ENCODE measurements around the gene SP3.
"Not testable (repeated sequence)": the region's sequence is repeated elsewhere in the genome, so short reads cannot be mapped to it uniquely, and the experiment has no call there.

SP3 gene

GRCh38 chr2:173891315-173892037, 73.7 kb downstream of the SP3 start:
- H4K8ac ChIP-seq (ENCODE audit: low read depth, low read length) = no peak overlapping the region
- no peak overlapping the region for H3K4ac ChIP-seq (ENCODE audit: low read depth, low read length)
- H3K23ac ChIP-seq (ENCODE audit: low read length) = no peak overlapping the region
- no peak overlapping the region for H3K9ac ChIP-seq (ENCODE audit: low read length)
- H3K4me1 ChIP-seq (ENCODE audit: control insufficient read depth in 1 of 2, insufficient read depth in 2 of 2, low read length in 2 of 2) = no peaks in the 10 kb centered on the region
- H2BK120ac ChIP-seq (ENCODE audit: insufficient read depth, low read length, poor library complexity) = no peak overlapping the region
- H3K14ac ChIP-seq (ENCODE audit: low read length) = no peak overlapping the region
- no peaks in the 10 kb centered on the region for H3K79me2 ChIP-seq (ENCODE audit: control insufficient read depth, insufficient read depth, low read length, poor library complexity)
- no peaks in the 10 kb centered on the region for H3K36me3 ChIP-seq (ENCODE audit: control insufficient read depth in 1 of 2, insufficient read depth in 2 of 2, low read length in 2 of 2)
- no peak overlapping the region for H4K12ac ChIP-seq (ENCODE audit: low read depth, low read length)
- H3K4me2 ChIP-seq (ENCODE audit: low read length) = no peak overlapping the region
- no peak overlapping the region for H2BK5ac ChIP-seq (ENCODE audit: low read depth, low read length, poor library complexity)
- no peak overlapping the region for H2BK12ac ChIP-seq (ENCODE audit: low read length)
- H3K79me1 ChIP-seq (ENCODE audit: low read length) = no peaks in the 10 kb centered on the region
- no peaks in the 10 kb centered on the region for H3K27me3 ChIP-seq (ENCODE audit: insufficient read depth, low read length)
- no peak overlapping the region for H3K4me3 ChIP-seq (ENCODE audit: low read depth, low read length)
- no peak overlapping the region for H3K27ac ChIP-seq (ENCODE audit: low read depth, low read length)
- no peak overlapping the region for H2AK5ac ChIP-seq (ENCODE audit: low read length)
- WGBS (ENCODE audit: extremely low coverage, insufficient coverage, insufficient read length) = no CpG with 5 or more reads among the region's 2 CpGs
- no peak overlapping the region for H2AFZ ChIP-seq (ENCODE audit: insufficient read depth, low read length, poor library complexity)
- DNase-seq = no peak
- no peak overlapping the region for H3K18ac ChIP-seq (ENCODE audit: low read length)
- no peak overlapping the region for H4K91ac ChIP-seq (ENCODE audit: low read depth, low read length)
- peaks cover 5% of the 10 kb centered on the region for H3K9me3 ChIP-seq (ENCODE audit: insufficient read depth, low read depth, low read length)

GRCh38 chr2:173889464-173889863, 75.7 kb downstream of the SP3 start:
- H2BK5ac ChIP-seq (ENCODE audit: low read depth, low read length, poor library complexity); H4K12ac ChIP-seq (ENCODE audit: low read depth, low read length); H3K27ac ChIP-seq (ENCODE audit: low read depth, low read length); H3K4me1 ChIP-seq (ENCODE audit: control insufficient read depth in 1 of 2, insufficient read depth in 2 of 2, low read length in 2 of 2); H3K23ac ChIP-seq (ENCODE audit: low read length); H2BK12ac ChIP-seq (ENCODE audit: low read length); H3K79me1 ChIP-seq (ENCODE audit: low read length); H3K36me3 ChIP-seq (ENCODE audit: control insufficient read depth in 1 of 2, insufficient read depth in 2 of 2, low read length in 2 of 2); H2AK5ac ChIP-seq (ENCODE audit: low read length); H4K8ac ChIP-seq (ENCODE audit: low read depth, low read length); H3K4me2 ChIP-seq (ENCODE audit: low read length); H2BK120ac ChIP-seq (ENCODE audit: insufficient read depth, low read length, poor library complexity); H3K79me2 ChIP-seq (ENCODE audit: control insufficient read depth, insufficient read depth, low read length, poor library complexity); H3K14ac ChIP-seq (ENCODE audit: low read length); H4K91ac ChIP-seq (ENCODE audit: low read depth, low read length); H2AFZ ChIP-seq (ENCODE audit: insufficient read depth, low read length, poor library complexity); DNase-seq; H3K4ac ChIP-seq (ENCODE audit: low read depth, low read length); H3K27me3 ChIP-seq (ENCODE audit: insufficient read depth, low read length); H3K9me3 ChIP-seq (ENCODE audit: insufficient read depth, low read depth, low read length); H3K4me3 ChIP-seq (ENCODE audit: low read depth, low read length); H3K9ac ChIP-seq (ENCODE audit: low read length); H3K18ac ChIP-seq (ENCODE audit: low read length): not testable (repeated sequence)
- no CpG with 5 or more reads among the region's 1 CpG for WGBS (ENCODE audit: extremely low coverage, insufficient coverage, insufficient read length)

- H3K27ac ChIP-seq (ENCODE audit: low read depth, low read length) = no peak overlapping the region
- no peaks in the 10 kb centered on the region for H3K79me1 ChIP-seq (ENCODE audit: low read length)
- WGBS (ENCODE audit: extremely low coverage, insufficient coverage, insufficient read length) = no CpG with 5 or more reads among the region's 3 CpGs
- H3K9ac ChIP-seq (ENCODE audit: low read length) = no peak overlapping the region
- H3K4ac ChIP-seq (ENCODE audit: low read depth, low read length) = no peak overlapping the region
- H3K14ac ChIP-seq (ENCODE audit: low read length) = no peak overlapping the region
- H2AK5ac ChIP-seq (ENCODE audit: low read length) = no peak overlapping the region
- H2AFZ ChIP-seq (ENCODE audit: insufficient read depth, low read length, poor library complexity) = no peak overlapping the region
- no peaks in the 10 kb centered on the region for H3K27me3 ChIP-seq (ENCODE audit: insufficient read depth, low read length)
- H2BK12ac ChIP-seq (ENCODE audit: low read length) = no peak overlapping the region
- no peak overlapping the region for H4K12ac ChIP-seq (ENCODE audit: low read depth, low read length)
- no peak overlapping the region for H3K18ac ChIP-seq (ENCODE audit: low read length)
- no peak overlapping the region for H3K23ac ChIP-seq (ENCODE audit: low read length)
- no peak overlapping the region for H3K4me2 ChIP-seq (ENCODE audit: low read length)
- peaks cover 5% of the 10 kb centered on the region for H3K9me3 ChIP-seq (ENCODE audit: insufficient read depth, low read depth, low read length)
- no peaks in the 10 kb centered on the region for H3K36me3 ChIP-seq (ENCODE audit: control insufficient read depth in 1 of 2, insufficient read depth in 2 of 2, low read length in 2 of 2)
- H3K4me3 ChIP-seq (ENCODE audit: low read depth, low read length) = no peak overlapping the region
- no peaks in the 10 kb centered on the region for H3K79me2 ChIP-seq (ENCODE audit: control insufficient read depth, insufficient read depth, low read length, poor library complexity)
- H4K8ac ChIP-seq (ENCODE audit: low read depth, low read length) = no peak overlapping the region
- H2BK120ac ChIP-seq (ENCODE audit: insufficient read depth, low read length, poor library complexity) = no peak overlapping the region
- DNase-seq = no peak
- no peak overlapping the region for H2BK5ac ChIP-seq (ENCODE audit: low read depth, low read length, poor library complexity)
- no peaks in the 10 kb centered on the region for H3K4me1 ChIP-seq (ENCODE audit: control insufficient read depth in 1 of 2, insufficient read depth in 2 of 2, low read length in 2 of 2)
- no peak overlapping the region for H4K91ac ChIP-seq (ENCODE audit: low read depth, low read length)
Measured at GRCh38 chr2:173886613-173887012, 78.6 kb downstream of the SP3 start.

GRCh38 chr2:173884025-173884802, 81.0 kb downstream of the SP3 start:
- Histone ChIP-seq H3K79me2 (ENCODE audit: control insufficient read depth, insufficient read depth, low read length, poor library complexity) (no peaks in the 10 kb centered on the region), H3K23ac (ENCODE audit: low read length) (no peak overlapping the region), H2AK5ac (ENCODE audit: low read length) (no peak overlapping the region), H3K27ac (ENCODE audit: low read depth, low read length) (no peak overlapping the region), H2BK12ac (ENCODE audit: low read length) (no peak overlapping the region), H3K14ac (ENCODE audit: low read length) (no peak overlapping the region), H3K4me1 (ENCODE audit: control insufficient read depth in 1 of 2, insufficient read depth in 2 of 2, low read length in 2 of 2) (no peaks in the 10 kb centered on the region), H3K9ac (ENCODE audit: low read length) (no peak overlapping the region), H3K18ac (ENCODE audit: low read length) (no peak overlapping the region), H3K4ac (ENCODE audit: low read depth, low read length) (no peak overlapping the region), H3K9me3 (ENCODE audit: insufficient read depth, low read depth, low read length) (no peaks in the 10 kb centered on the region), H4K8ac (ENCODE audit: low read depth, low read length) (no peak overlapping the region), H2AFZ (ENCODE audit: insufficient read depth, low read length, poor library complexity) (no peak overlapping the region), H4K12ac (ENCODE audit: low read depth, low read length) (no peak overlapping the region), H3K79me1 (ENCODE audit: low read length) (no peaks in the 10 kb centered on the region), H2BK5ac (ENCODE audit: low read depth, low read length, poor library complexity) (no peak overlapping the region), H3K36me3 (ENCODE audit: control insufficient read depth in 1 of 2, insufficient read depth in 2 of 2, low read length in 2 of 2) (no peaks in the 10 kb centered on the region), H3K4me2 (ENCODE audit: low read length) (no peak overlapping the region), H3K4me3 (ENCODE audit: low read depth, low read length) (no peak overlapping the region), H4K91ac (ENCODE audit: low read depth, low read length) (no peak overlapping the region), H2BK120ac (ENCODE audit: insufficient read depth, low read length, poor library complexity) (no peak overlapping the region), H3K27me3 (ENCODE audit: insufficient read depth, low read length) (no peaks in the 10 kb centered on the region)
- WGBS (ENCODE audit: extremely low coverage, insufficient coverage, insufficient read length) = no CpG with 5 or more reads among the region's 2 CpGs
- DNase-seq = peak; percentile 53 to 81

Measured in trophoblast cell (in vitro differentiated cells and primary cell).